WI38 (cell line): Measurements from ENCODE around the gene SCN8A.

Experiments used
- H3K4me3 ChIP-seq: 2 replicates; pipeline ENCODE4 v1.5.1; 2011; ENCODE audit warnings: low read depth, mild to moderate bottlenecking, control low read depth, low read length
- CTCF ChIP-seq: IDR thresholded peaks from 2 replicates; pipeline ENCODE4 v1.5.1; 2012; ENCODE audit warnings: low read depth, mild to moderate bottlenecking, control low read depth, low read length

The SCN8A gene

DNA sequence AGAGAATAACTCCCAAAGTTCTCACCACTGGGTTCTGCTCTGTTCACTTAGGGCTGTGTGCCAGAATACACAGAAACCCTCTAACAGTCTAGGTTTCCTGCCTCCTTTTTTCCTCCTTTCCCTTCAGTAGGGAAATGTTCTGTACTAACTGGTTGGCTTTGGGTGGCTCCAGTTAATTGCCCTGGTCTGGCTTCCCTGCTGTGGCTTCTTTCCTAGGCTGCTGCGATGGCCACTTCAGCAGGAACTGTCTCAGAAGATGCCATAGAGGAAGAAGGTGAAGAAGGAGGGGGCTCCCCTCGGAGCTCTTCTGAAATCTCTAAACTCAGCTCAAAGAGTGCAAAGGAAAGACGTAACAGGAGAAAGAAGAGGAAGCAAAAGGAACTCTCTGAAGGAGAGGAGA lies 115.2 kb downstream of the SCN8A start:
- TF ChIP-seq CTCF: no peak
- H3K4me3 ChIP-seq: no peak overlapping the region

- TF ChIP-seq CTCF: no peak
- no peak overlapping the region for H3K4me3 ChIP-seq
These were observed 123.6 kb downstream of the SCN8A start for GRCh38 chr12:51714666-51715065.

DNA sequence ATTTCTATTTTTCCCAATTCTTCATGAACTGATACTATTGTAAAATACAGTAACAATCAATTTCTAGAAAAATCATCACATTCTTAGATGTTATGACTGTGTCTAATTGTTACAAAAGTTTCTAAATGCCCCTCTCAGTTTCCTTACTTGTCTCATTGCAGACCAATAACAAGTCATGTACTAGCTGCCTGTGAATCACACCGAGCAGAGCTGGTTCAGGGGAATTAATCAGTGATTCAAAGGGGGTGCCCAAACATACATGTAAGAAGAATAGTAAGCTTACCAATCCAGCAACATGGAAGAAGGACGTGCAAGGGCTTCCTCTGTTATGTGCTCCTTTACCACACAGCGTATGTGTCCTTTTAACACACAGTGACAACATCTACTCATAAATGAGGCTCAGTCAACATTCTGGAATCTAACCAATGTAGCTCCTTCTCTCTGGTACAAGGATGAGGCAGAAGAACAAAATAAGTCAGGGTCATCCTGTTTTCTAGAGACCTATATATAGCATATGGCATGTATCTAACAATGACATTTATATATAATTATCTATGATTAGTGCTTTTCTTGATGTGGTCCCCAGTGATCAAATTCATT lies 126.4 kb downstream of the SCN8A start:
- TF ChIP-seq CTCF: no peak
- no peak overlapping the region for H3K4me3 ChIP-seq

- no peak for TF ChIP-seq CTCF
These were observed 130.4 kb downstream of the SCN8A start for GRCh38 chr12:51721282-51721940.

DNA sequence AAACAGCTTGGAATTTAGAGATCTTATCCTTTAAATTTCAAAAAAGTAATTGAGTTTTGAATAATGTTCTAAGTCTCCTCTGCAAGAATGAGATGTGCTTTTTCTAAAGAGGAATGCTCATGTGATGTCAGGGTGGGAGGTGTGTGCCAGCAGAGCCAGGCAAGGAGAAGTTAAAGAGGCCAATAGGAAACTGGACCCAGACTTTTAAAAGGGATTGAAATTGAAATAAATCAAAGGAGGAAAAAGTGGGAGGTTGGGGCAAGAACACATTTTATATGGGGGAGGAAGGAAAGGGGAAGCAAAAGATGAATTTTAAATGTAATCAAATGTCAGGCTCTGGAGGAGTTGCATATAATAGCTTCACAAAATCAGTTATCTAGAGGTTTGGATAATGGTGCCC lies 131.4 kb downstream of the SCN8A start:
- no peak for TF ChIP-seq CTCF
- no peak overlapping the region for H3K4me3 ChIP-seq

More at GRCh38 chr12:51721282-51721940, 130.4 kb downstream of the SCN8A start:
- no peak overlapping the region for H3K4me3 ChIP-seq

- no peak overlapping the region for H3K4me3 ChIP-seq
- no peak for TF ChIP-seq CTCF
These were observed 135.1 kb downstream of the SCN8A start for GRCh38 chr12:51726161-51726560.

GRCh38 chr12:51726931-51727330 lies 135.9 kb downstream of the SCN8A start:
- no peak for TF ChIP-seq CTCF
- H3K4me3 ChIP-seq: no peak overlapping the region
